Ascending aorta (tissue), 2 donors: Measurements from ENCODE around the gene OLFM1. TPM values are rescaled to one million over a fixed set of nuclear protein-coding genes. Genes with fewer than 3 reads are reported as not detected.
"Not testable (repeated sequence)": the region's sequence is repeated elsewhere in the genome, so short reads cannot be mapped to it uniquely, and the experiment has no call there.

ENCODE experiments used
- DNase-seq, 2 donors: peaks; one replicate each; pipeline ENCODE4 v3.0.0-alpha.2; 2019; ENCODE audit warnings: low spot score in 2 of 2
- H3K27ac ChIP-seq, 2 donors: fragments of 200-600 bp; sonication (generic); one replicate each; pipeline ENCODE4 v1.5.1; 2016 to 2017; ENCODE audit warnings: mild to moderate bottlenecking in 1 of 2
- H3K27me3 ChIP-seq: fragments of 200-600 bp; sonication (generic); one replicate; pipeline ENCODE4 v1.5.1; 2017
- H3K36me3 ChIP-seq, 2 donors: fragments of 200-600 bp; sonication (generic); one replicate each; pipeline ENCODE4 v1.5.1; 2016
- H3K4me1 ChIP-seq, 2 donors: fragments of 200-600 bp; sonication (generic); one replicate each; pipeline ENCODE4 v1.5.1; 2016 to 2017; ENCODE audit warnings: mild to moderate bottlenecking in 1 of 2
- H3K4me3 ChIP-seq, 2 donors: fragments of 200-600 bp; sonication (generic); one replicate each; pipeline ENCODE4 v1.5.1; 2016 to 2017; ENCODE audit warnings: mild to moderate bottlenecking in 1 of 2
- H3K9me3 ChIP-seq, 2 donors: fragments of 200-600 bp; sonication (generic); one replicate each; pipeline ENCODE4 v1.5.1; 2016
- intact Hi-C: fragments of 100-400 bp; cut with DNase I; formaldehyde crosslinking; loops from one replicate; pipeline ENCODE4 v1.15.1; 2023
- total RNA-seq: library from RNA; depleted of rRNA; stranded (reverse); fragments of >200 nt; gene quantifications from one replicate; pipeline ENCODE4 v1.1.0, GENCODE V29; 2016
- TF ChIP-seq, protein P1 (sequence below), 3 experiments: fragments of 200-600 bp in 2 of 3; fragments of 450-650 bp in 1 of 3; sonication (generic) in 2 of 3; IDR thresholded peaks; one replicate each; pipeline ENCODE4 v1.5.1; 2016 to 2019; ENCODE audit warnings: antibody characterized with exemption in 3 of 3, mild to moderate bottlenecking in 1 of 3, moderate library complexity in 1 of 3

Gene OLFM1
- total RNA-seq, 1 donor from 2014 or later: 102 TPM

DNA sequence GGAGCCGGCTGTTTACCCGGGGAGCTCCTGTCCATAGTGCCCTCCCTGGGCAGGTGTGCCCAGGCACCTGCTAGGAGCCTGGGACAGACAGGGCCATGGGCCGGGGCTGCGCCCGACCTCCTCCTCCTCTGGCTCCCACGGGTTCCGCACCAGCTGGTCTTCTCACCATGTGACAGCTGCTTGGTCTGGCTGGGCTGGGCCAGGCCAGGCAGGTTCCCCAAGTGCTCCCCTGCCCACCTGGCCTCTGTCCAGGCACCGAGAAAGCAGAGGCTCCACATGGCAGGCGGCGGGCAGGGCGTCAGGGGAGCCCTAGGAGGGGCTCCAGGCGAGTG lies 60.0 kb downstream of the OLFM1 start:
- Histone ChIP-seq H3K27me3 (no peaks in the 10 kb centered on the region), H3K9me3 (no peaks in the 10 kb centered on the region), H3K4me1 (no peaks in the 10 kb centered on the region), H3K4me3 (no peak overlapping the region), H3K36me3 (no peaks in the 10 kb centered on the region), H3K27ac (no peak overlapping the region)
- DNase-seq: no peak
- TF ChIP-seq, protein P1, sequence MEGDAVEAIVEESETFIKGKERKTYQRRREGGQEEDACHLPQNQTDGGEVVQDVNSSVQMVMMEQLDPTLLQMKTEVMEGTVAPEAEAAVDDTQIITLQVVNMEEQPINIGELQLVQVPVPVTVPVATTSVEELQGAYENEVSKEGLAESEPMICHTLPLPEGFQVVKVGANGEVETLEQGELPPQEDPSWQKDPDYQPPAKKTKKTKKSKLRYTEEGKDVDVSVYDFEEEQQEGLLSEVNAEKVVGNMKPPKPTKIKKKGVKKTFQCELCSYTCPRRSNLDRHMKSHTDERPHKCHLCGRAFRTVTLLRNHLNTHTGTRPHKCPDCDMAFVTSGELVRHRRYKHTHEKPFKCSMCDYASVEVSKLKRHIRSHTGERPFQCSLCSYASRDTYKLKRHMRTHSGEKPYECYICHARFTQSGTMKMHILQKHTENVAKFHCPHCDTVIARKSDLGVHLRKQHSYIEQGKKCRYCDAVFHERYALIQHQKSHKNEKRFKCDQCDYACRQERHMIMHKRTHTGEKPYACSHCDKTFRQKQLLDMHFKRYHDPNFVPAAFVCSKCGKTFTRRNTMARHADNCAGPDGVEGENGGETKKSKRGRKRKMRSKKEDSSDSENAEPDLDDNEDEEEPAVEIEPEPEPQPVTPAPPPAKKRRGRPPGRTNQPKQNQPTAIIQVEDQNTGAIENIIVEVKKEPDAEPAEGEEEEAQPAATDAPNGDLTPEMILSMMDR (IDR thresholded peaks at IDR 0.05): no peak
- intact Hi-C loops: no loop called here

DNA sequence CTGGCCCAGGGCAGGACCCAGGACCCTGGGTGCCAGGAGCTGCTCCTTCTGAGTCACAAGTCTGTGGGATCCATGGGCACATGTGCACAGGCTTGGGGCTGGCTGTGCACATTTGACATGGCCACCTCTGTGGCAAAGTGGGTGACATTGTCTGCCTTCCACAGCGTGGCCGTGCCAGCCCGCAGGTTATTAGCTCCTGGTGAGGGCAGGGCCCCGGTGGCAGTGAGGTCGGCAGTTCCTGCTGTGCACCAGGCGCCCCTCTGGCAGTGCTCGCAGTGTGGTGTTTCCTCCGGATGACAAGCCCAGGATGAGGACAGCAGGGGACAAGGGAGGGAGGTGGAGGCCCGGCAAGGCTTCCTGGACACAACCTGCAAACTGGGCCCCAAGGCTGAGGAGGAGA lies 60.5 kb downstream of the OLFM1 start:
- DNase-seq: no peak
- Histone ChIP-seq H3K27me3 (no peaks in the 10 kb centered on the region), H3K9me3 (no peaks in the 10 kb centered on the region), H3K27ac (no peak overlapping the region), H3K4me1 (no peaks in the 10 kb centered on the region), H3K4me3 (no peak overlapping the region), H3K36me3 (no peaks in the 10 kb centered on the region)
- intact Hi-C loops: no loop called here
- TF ChIP-seq, protein P1 (IDR thresholded peaks at IDR 0.05): no peak

DNA sequence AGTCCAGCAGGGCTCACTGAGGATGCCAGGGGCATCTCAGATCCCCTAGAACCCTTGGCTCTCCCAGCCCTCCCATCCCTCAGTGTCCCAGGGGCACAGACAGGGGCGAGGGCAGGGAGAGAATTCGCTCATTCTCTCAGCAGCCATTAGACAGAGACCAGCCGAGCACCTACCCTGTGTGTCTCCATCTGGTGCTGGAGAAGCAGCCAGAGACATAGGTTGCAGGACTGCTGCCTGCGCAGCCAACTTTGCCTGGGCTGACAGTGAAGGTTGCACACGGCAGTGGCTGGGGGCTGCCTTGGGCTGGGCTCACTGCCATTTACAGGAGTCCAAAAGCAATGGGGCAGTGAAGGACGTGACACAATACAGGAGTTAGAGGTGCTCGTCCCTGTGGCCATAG lies 60.9 kb downstream of the OLFM1 start:
- Histone ChIP-seq H3K9me3 (no peaks in the 10 kb centered on the region), H3K27me3 (no peaks in the 10 kb centered on the region), H3K4me3 (no peak overlapping the region), H3K4me1 (no peaks in the 10 kb centered on the region), H3K36me3 (no peaks in the 10 kb centered on the region), H3K27ac (no peak overlapping the region)
- TF ChIP-seq, protein P1 (IDR thresholded peaks at IDR 0.05): no peak
- DNase-seq: no peak
- intact Hi-C loops: no loop called here

DNA sequence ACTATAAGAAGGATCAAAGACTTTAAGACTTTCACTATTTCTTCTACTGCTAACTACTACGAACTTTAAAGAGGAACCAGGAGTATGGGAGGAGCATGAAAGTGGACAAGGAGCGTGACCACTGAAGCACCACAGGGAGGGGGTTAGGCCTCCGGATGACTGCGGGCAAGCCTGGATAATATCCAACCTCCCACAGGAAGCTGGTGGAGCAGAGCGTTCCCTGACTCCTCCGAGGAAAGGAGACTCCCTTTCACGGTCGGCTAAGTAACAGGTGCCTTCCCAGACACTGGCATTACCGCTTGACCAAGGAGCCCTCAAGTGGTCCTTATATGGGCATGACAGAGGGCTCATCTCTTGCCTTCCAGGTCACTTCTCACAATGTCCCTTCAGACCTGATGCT lies 62.4 kb downstream of the OLFM1 start:
- not testable (repeated sequence) for H3K4me3 ChIP-seq, H3K9me3 ChIP-seq

DNA sequence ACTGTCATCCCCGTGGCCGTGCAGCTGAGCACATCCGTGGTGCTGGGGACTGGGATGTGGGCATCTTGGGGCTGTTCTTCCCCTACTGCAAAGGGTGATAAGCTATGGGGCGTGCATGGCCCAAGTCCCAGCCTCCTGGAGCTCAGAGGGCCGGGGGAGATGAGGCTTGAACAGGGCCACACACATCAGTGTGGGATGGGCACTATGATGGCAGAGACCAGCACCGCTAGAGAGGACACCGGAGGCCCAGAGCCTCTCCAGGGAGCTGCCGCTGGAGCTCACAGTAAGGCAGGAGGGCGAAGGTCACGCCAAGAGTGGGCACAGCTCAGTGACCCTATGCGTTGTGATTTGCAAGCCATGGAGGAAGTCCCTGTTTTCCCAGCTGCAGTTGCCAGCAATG lies 63.5 kb downstream of the OLFM1 start:
- no peak for DNase-seq
- intact Hi-C loops: no loop called here
- no peaks in the 10 kb centered on the region for H3K9me3 ChIP-seq
- no peak overlapping the region for H3K27ac ChIP-seq
- no peak overlapping the region for H3K4me3 ChIP-seq
- H3K4me1 ChIP-seq: no peaks in the 10 kb centered on the region
- TF ChIP-seq, protein P1 (IDR thresholded peaks at IDR 0.05): no peak
- H3K27me3 ChIP-seq: no peaks in the 10 kb centered on the region
- H3K36me3 ChIP-seq: no peaks in the 10 kb centered on the region

More for the DNA sequence above, 62.4 kb downstream of the OLFM1 start:
- H3K36me3 ChIP-seq, H3K27ac ChIP-seq, H3K27me3 ChIP-seq, DNase-seq, H3K4me1 ChIP-seq, intact Hi-C loops: not testable (repeated sequence)

DNA sequence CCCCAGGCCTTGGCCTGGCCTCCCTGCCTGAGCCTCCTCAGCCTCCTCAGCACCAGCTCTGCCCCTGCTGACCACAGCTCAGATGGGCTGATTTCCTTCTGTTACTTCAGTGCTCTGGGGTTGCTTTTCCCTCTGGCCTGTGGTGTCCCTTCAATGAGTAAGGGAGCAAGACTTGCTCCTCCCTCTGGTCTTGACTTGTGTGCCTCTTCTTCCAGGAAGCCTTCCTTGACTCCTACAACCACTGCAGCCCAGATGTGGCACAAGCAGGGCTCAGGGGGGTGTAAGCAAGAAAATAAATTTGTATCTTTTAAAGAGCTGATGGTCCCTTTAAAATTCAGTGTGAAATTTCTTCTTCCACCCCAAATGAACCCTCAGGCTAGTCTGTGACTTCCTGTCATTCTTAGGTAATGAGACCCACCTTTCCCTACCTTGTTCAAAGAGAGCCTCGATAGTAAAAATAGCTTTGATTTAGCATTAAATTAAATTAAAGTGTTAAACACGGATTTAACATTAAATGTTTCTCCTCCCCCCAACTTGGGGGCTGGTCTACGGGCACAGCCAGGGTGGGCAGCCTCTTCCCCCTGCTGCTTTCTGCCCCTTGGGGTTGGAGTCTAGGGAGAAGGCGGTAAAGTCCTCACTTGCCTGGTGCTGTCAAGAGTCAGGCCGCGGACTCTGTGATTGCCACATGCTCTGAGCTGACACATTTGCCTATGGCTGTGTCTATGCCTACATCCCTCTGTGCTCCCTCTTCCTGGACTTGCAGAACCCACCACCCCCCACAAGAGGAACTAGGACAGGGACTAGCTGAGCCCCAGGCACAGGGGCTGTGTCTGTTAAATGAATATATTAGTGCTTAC lies 64.5 kb downstream of the OLFM1 start:
- no peak for DNase-seq
- Histone ChIP-seq H3K27me3 (no peaks in the 10 kb centered on the region), H3K4me1 (no peaks in the 10 kb centered on the region)

More for the DNA sequence above, 64.5 kb downstream of the OLFM1 start:
- Histone ChIP-seq H3K4me3 (no peak overlapping the region), H3K36me3 (no peaks in the 10 kb centered on the region), H3K27ac (no peak overlapping the region), H3K9me3 (no peaks in the 10 kb centered on the region)
- intact Hi-C loops: no loop called here
- TF ChIP-seq, protein P1 (IDR thresholded peaks at IDR 0.05): no peak
